HepG2 (cell line): ENCODE results near the gene ATP6V1G2. TPM values are rescaled to one million over a fixed set of nuclear protein-coding genes. Genes with fewer than 3 reads are reported as not detected.
A peak's percentile ranks its signal among the peaks of the same experiment; 100 is the strongest.

Experiments used
- CAMTA2 ChIP-seq: sonication (generic); formaldehyde crosslinking; IDR thresholded peaks from 2 replicates; pipeline ENCODE4 v1.4.0; 2020; ENCODE audit warnings: mild to moderate bottlenecking, missing genetic modification reagents, borderline replicate concordance
- CBX1 ChIP-seq: IDR thresholded peaks from one replicate; pipeline ENCODE4 v1.6.1; 2016; ENCODE audit warnings: antibody characterized with exemption, low read depth
- CCDC6 ChIP-seq: sonication (generic); formaldehyde crosslinking; IDR thresholded peaks from 2 replicates; pipeline ENCODE4 v1.8.1; 2022; ENCODE audit warnings: mild to moderate bottlenecking, missing genetic modification reagents, moderate library complexity
- CHD4 ChIP-seq: fragments of 200-600 bp; sonication (generic); IDR thresholded peaks from 2 replicates; pipeline ENCODE4 v1.7.0; 2017; ENCODE audit warnings: mild to moderate bottlenecking, low read length, borderline replicate concordance
- HDAC2 ChIP-seq: sonication (generic); formaldehyde crosslinking; IDR thresholded peaks from 2 replicates; pipeline ENCODE4 v1.4.0; 2020; ENCODE audit warnings: missing genetic modification reagents
- HIVEP1 ChIP-seq: sonication (generic); formaldehyde crosslinking; IDR thresholded peaks from 2 replicates; pipeline ENCODE4 v1.4.0; 2020; ENCODE audit warnings: mild to moderate bottlenecking, missing genetic modification reagents
- HNF4G ChIP-seq, 2 experiments: sonication (generic) in 1 of 2; formaldehyde crosslinking in 1 of 2; IDR thresholded peaks; 2 replicates each; pipeline versions ENCODE4 v1.4.0 to v1.6.1; 2011 to 2020; ENCODE audit warnings: borderline replicate concordance in 2 of 2, low read depth in 2 of 2, mild to moderate bottlenecking in 2 of 2, low read length in 1 of 2, missing genetic modification reagents in 1 of 2, moderate library complexity in 1 of 2
- JUND ChIP-seq: sonication (generic); formaldehyde crosslinking; IDR thresholded peaks from 2 replicates; pipeline ENCODE4 v1.8.0; 2022; ENCODE audit warnings: mild to moderate bottlenecking, missing genetic modification reagents
- KDM5B ChIP-seq: sonication (generic); formaldehyde crosslinking; IDR thresholded peaks from 2 replicates; pipeline ENCODE4 v1.4.0; 2020; ENCODE audit warnings: missing genetic modification reagents, mild to moderate bottlenecking, borderline replicate concordance
- KLF13 ChIP-seq: sonication (generic); formaldehyde crosslinking; IDR thresholded peaks from 2 replicates; pipeline ENCODE4 v1.4.0; 2020; ENCODE audit warnings: mild to moderate bottlenecking, missing genetic modification reagents
- MED1 ChIP-seq: sonication (generic); formaldehyde crosslinking; IDR thresholded peaks from 2 replicates; pipeline ENCODE4 v1.4.0; 2020; ENCODE audit warnings: missing genetic modification reagents
- NFIC ChIP-seq: IDR thresholded peaks from 2 replicates; pipeline ENCODE4 v1.6.1; 2012; ENCODE audit warnings: mild to moderate bottlenecking, low read length, inconsistent platforms
- REL ChIP-seq: sonication (generic); formaldehyde crosslinking; conservative IDR thresholded peaks from 2 replicates; pipeline ENCODE4 v1.8.0; 2022; ENCODE audit warnings: mild to moderate bottlenecking, missing genetic modification reagents, moderate library complexity
- RORA ChIP-seq: sonication (generic); formaldehyde crosslinking; IDR thresholded peaks from 2 replicates; pipeline ENCODE4 v1.5.0; 2020; ENCODE audit warnings: mild to moderate bottlenecking, missing genetic modification reagents, moderate library complexity
- SIN3A ChIP-seq: IDR thresholded peaks from 2 replicates; pipeline ENCODE4 v1.6.1; 2011; ENCODE audit warnings: low read depth, mild to moderate bottlenecking, control low read depth, low read length, borderline replicate concordance
- SRY ChIP-seq: sonication (generic); formaldehyde crosslinking; IDR thresholded peaks from 2 replicates; pipeline ENCODE4 v1.8.0; 2022; ENCODE audit warnings: mild to moderate bottlenecking, missing genetic modification reagents
- U2AF1 ChIP-seq: fragments of 200-400 bp; formaldehyde crosslinking; optimal IDR thresholded peaks from 2 replicates; pipeline ENCODE3; 2017; ENCODE audit warnings: mild to moderate bottlenecking, low read depth, low read length
- ZNF263 ChIP-seq: sonication (generic); formaldehyde crosslinking; IDR thresholded peaks from 2 replicates; pipeline ENCODE4 v1.4.0; 2020; ENCODE audit warnings: missing genetic modification reagents
- ZNF3 ChIP-seq: IDR thresholded peaks from 2 replicates; pipeline ENCODE4 v1.7.0; 2017; ENCODE audit warnings: inconsistent platforms
- ZNF431 ChIP-seq: sonication (generic); formaldehyde crosslinking; IDR thresholded peaks from 2 replicates; pipeline ENCODE4 v1.9.0; 2022; ENCODE audit warnings: missing genetic modification reagents, low read depth, mild to moderate bottlenecking, borderline replicate concordance
- polyA plus RNA-seq, 8 experiments: library from polyadenylated mRNA; depleted of rRNA in 3 of 8; stranded (reverse) in 7 of 8; unstranded in 1 of 8; fragments of >200 nt; fragmentation: Illumina TruSeq in 4 of 8; extraction: Trizol in 4 of 8; gene quantifications; 2 replicates each; pipeline versions ENCODE4 v1.2.1 to v1.2.3, GENCODE V29; 2011 to 2016; ENCODE audit warnings: low read depth in 4 of 8, missing spikeins in 1 of 8, mixed read lengths in 1 of 8; ENCODE audit not compliant: insufficient read depth in 1 of 8
- total RNA-seq, 5 experiments: library from RNA; depleted of rRNA; stranded (reverse); fragments of >200 nt; fragmentation: Illumina TruSeq; extraction: Trizol; gene quantifications; 2 replicates each; pipeline ENCODE4 v1.2.3, GENCODE V29; 2016; ENCODE audit warnings: low read depth in 1 of 5
- TF ChIP-seq, protein P1 (sequence below): sonication (generic); formaldehyde crosslinking; IDR thresholded peaks from 2 replicates; pipeline ENCODE4 v1.8.1; 2023; ENCODE audit warnings: mild to moderate bottlenecking, moderate library complexity, missing genetic modification reagents
- TF ChIP-seq, protein P2 (sequence below): sonication (generic); formaldehyde crosslinking; IDR thresholded peaks from 2 replicates; pipeline ENCODE4 v1.4.0; 2020; ENCODE audit warnings: missing genetic modification reagents
- TF ChIP-seq, protein P3 (sequence below): IDR thresholded peaks from 2 replicates; pipeline ENCODE4 v1.6.1; 2016; ENCODE audit warnings: missing compliant biosample characterization, missing genetic modification reagents, borderline replicate concordance

The ATP6V1G2 gene
- total and polyA plus RNA-seq, 2 of the 13 experiments (the other 11 are each of a cell fraction or from before 2014, with no cell fraction given): 0.27 to 0.83 TPM

DNA sequence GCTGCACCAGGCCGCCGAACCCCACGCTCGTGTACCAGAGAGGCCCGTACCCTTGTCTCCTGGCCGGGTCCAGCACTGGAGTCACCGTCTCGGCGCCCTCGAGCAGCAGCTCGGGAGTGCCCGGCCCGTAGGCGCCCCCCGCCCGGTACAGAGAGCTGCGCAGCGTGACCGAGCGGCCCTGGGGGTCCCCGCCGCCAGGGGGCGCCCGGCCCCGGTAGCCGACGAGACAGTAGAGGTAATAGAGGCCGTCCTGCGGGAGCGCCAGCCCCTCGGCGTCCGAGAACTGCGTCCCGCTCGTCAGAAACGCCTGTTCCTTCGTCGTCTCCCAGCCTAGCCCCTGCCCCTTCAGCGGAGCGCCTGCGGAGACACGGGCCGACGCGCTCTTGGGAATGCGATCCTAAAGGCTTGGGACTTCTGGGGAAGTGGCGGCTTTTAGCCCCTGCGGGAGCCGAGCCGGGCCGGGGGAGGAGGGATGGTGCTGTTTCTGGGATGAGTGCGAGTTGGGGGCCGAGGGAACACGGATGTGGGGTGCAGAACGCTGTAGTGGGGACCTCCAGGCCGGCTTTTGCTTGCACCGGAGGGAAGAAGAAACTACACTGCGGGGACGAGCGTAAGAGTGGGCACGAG, 34.5 kb upstream of the ATP6V1G2 start (continued):
- TF ChIP-seq MED1 (CRISPR knock-in tag) (peak; percentile 36; the same call in 1 of the 2 replicates), HNF4G (IDR thresholded peaks at IDR 0.05; ENCODE audit: borderline replicate concordance, low read depth, low read length) (no peak), HNF4G (CRISPR knock-in tag; IDR thresholded peaks at IDR 0.05; ENCODE audit: borderline replicate concordance, low read depth) (peak; percentile 15; the same call in 1 of the 2 replicates), KLF13 (CRISPR knock-in tag) (peak; percentile 91; the same call in 1 of the 2 replicates), CHD4 (no peak), CBX1 (peak; percentile 68), KDM5B (CRISPR knock-in tag) (peak; percentile 96), CCDC6 (CRISPR knock-in tag) (no peak; the same call in 1 of the 2 replicates), HDAC2 (CRISPR knock-in tag) (peak; percentile 70), SIN3A (no peak), JUND (CRISPR knock-in tag) (no peak), RORA (CRISPR knock-in tag) (no peak), REL (CRISPR knock-in tag) (0 out of 2 replicates have a peak, but pooled peaks have one; percentile 64), ZNF431 (no peak), CAMTA2 (CRISPR knock-in tag) (no peak; the same call in 1 of the 2 replicates), NFIC (no peak), SRY (CRISPR knock-in tag) (peak; percentile 56; the same call in 1 of the 2 replicates), HIVEP1 (CRISPR knock-in tag) (peak; percentile 67), ZNF263 (CRISPR knock-in tag) (peak; percentile 98), ZNF3 (CRISPR knock-in tag) (no peak), U2AF1 (peak; percentile 60)
- TF ChIP-seq, protein P1, sequence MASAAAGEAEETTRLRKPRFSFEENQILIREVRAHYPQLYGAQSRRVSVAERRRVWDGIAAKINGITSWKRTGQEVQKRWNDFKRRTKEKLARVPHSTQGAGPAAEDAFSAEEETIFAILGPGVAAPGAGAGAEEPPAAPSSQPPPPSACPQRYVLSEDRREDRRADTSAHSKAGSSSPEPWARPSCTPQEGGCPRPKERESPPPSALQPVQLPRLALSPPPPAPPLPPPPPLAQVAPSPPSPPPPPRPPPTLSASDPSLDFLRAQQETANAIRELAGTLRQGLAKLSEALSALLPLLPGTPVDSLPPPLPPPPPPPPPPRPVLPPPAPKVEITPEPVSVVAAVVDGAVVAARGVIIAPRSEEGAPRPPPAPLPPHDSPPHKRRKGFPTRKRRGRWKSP: peak; percentile 41; the same call in 1 of the 2 replicates
- TF ChIP-seq, protein P2, sequence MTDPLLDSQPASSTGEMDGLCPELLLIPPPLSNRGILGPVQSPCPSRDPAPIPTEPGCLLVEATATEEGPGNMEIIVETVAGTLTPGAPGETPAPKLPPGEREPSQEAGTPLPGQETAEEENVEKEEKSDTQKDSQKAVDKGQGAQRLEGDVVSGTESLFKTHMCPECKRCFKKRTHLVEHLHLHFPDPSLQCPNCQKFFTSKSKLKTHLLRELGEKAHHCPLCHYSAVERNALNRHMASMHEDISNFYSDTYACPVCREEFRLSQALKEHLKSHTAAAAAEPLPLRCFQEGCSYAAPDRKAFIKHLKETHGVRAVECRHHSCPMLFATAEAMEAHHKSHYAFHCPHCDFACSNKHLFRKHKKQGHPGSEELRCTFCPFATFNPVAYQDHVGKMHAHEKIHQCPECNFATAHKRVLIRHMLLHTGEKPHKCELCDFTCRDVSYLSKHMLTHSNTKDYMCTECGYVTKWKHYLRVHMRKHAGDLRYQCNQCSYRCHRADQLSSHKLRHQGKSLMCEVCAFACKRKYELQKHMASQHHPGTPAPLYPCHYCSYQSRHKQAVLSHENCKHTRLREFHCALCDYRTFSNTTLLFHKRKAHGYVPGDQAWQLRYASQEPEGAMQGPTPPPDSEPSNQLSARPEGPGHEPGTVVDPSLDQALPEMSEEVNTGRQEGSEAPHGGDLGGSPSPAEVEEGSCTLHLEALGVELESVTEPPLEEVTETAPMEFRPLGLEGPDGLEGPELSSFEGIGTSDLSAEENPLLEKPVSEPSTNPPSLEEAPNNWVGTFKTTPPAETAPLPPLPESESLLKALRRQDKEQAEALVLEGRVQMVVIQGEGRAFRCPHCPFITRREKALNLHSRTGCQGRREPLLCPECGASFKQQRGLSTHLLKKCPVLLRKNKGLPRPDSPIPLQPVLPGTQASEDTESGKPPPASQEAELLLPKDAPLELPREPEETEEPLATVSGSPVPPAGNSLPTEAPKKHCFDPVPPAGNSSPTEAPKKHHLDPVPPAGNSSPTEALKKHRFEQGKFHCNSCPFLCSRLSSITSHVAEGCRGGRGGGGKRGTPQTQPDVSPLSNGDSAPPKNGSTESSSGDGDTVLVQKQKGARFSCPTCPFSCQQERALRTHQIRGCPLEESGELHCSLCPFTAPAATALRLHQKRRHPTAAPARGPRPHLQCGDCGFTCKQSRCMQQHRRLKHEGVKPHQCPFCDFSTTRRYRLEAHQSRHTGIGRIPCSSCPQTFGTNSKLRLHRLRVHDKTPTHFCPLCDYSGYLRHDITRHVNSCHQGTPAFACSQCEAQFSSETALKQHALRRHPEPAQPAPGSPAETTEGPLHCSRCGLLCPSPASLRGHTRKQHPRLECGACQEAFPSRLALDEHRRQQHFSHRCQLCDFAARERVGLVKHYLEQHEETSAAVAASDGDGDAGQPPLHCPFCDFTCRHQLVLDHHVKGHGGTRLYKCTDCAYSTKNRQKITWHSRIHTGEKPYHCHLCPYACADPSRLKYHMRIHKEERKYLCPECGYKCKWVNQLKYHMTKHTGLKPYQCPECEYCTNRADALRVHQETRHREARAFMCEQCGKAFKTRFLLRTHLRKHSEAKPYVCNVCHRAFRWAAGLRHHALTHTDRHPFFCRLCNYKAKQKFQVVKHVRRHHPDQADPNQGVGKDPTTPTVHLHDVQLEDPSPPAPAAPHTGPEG (CRISPR knock-in tag): peak; percentile 59; the same call in 1 of the 2 replicates
- TF ChIP-seq, protein P3, sequence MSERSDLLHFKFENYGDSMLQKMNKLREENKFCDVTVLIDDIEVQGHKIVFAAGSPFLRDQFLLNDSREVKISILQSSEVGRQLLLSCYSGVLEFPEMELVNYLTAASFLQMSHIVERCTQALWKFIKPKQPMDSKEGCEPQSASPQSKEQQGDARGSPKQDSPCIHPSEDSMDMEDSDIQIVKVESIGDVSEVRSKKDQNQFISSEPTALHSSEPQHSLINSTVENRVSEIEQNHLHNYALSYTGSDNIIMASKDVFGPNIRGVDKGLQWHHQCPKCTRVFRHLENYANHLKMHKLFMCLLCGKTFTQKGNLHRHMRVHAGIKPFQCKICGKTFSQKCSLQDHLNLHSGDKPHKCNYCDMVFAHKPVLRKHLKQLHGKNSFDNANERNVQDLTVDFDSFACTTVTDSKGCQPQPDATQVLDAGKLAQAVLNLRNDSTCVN: 0 out of 2 replicates have a peak, but pooled peaks have one; percentile 63
